Fibroblast of skin of left biceps (primary cell): ENCODE measurements around the gene LILRB1.
"Not testable (repeated sequence)": the region's sequence is repeated elsewhere in the genome, so short reads cannot be mapped to it uniquely, and the experiment has no call there.

Source experiments
- DNase-seq, 2 experiments: peaks; one replicate each; pipeline ENCODE4 v3.0.0-alpha.2; 2013; ENCODE audit warnings: low read depth in 2 of 2

The LILRB1 gene

GRCh38 chr19:54624934-54625730 lies 5.2 kb upstream of the LILRB1 start:
- DNase-seq = not testable (repeated sequence)

- no peak for DNase-seq
Measured at GRCh38 chr19:54626757-54627156, 3.5 kb upstream of the LILRB1 start.

DNA sequence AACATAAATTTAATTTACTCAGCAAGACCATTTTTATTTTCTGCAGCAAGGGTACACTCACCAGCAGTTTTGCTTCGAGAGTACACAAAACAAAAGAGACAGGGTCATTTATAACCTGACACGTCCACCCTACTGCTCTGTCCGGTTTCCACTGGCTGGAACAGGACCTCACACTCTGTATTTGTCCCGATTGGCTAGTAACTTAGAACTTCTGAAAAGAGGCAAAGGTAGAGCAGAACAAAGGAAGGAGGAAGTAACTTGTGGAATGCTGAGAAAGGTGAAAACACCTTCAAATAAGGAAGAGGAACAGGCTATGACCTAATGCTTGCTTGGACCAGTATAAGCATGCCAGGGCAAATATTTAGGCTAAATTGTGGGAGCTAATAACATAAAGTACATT lies 2.4 kb upstream of the LILRB1 start:
- not testable (repeated sequence) for DNase-seq

DNA sequence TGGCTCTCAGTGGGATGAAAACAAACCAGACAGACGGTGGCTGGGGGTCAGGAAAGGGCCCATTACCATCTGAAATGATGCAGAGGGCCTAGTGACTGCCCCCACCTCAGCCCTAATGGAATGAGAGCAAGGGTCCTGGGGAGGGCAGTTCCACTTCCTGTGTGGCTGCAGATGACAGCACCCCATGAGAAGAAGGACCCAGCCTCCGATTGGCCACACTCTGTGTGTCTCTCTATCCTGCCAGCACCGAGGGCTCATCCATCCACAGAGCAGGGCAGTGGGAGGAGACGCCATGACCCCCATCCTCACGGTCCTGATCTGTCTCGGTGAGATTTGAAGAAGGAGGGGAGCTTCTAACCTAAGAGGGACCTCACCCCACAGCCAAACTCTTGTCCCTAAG lies 498 bp downstream of the LILRB1 start:
- DNase-seq = no peak

- DNase-seq = not testable (repeated sequence)
Measured at GRCh38 chr19:54631489-54632337, 1.4 kb downstream of the LILRB1 start.

DNA sequence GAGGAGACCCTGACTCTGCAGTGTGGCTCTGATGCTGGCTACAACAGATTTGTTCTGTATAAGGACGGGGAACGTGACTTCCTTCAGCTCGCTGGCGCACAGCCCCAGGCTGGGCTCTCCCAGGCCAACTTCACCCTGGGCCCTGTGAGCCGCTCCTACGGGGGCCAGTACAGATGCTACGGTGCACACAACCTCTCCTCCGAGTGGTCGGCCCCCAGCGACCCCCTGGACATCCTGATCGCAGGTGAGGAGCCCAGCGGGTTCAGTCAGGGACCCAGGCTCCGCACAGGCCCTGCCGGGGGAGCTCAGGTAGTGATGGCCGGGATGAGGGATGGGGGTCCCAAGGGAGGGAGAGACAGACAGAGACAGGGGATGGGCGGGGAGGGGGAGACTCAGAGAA lies 2.2 kb downstream of the LILRB1 start:
- DNase-seq = not testable (repeated sequence)

DNA sequence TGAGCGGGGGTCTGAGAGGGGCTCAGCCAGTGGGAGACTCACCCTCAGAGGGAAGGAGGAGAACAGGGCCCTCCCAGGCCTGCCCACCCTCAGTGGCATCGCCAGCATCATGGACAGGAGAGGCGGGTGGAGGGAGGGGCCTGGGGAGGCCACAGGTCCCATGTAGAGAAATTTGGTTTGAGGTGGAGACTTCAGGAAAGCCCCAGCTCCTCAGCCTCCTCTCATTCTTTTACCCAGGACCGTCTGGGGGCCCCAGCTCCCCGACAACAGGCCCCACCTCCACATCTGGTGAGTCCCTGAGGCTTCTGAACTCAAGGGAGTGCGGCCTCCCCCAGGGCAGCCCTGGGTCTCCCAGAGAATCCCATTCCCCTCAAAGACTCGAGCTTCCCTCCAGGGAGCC lies 3.1 kb downstream of the LILRB1 start:
- no peak for DNase-seq

GRCh38 chr19:54636081-54636480 lies 5.8 kb downstream of the LILRB1 start:
- not testable (repeated sequence) for DNase-seq

- no peak for DNase-seq
Measured at GRCh38 chr19:54638683-54639082, 8.4 kb downstream of the LILRB1 start.

DNA sequence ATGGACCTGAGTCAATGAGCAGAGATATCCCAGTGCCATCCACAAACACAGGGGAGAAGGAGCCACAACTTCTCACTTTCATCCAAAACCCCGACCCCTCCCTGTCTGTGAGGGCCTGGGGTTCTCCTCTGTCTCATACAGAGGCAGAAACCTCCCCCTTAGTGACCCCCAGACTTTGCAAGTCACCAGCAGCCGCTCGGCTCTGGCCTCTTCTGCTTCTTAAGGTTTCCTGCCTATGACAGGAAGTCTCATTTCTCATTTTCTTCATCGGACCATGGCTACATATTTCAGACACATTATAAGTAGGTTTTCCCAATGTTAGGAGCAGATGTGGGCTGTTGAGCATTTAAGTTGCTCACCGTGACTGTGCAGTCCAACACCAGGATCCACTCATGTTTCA lies 12.7 kb downstream of the LILRB1 start:
- not testable (repeated sequence) for DNase-seq

DNA sequence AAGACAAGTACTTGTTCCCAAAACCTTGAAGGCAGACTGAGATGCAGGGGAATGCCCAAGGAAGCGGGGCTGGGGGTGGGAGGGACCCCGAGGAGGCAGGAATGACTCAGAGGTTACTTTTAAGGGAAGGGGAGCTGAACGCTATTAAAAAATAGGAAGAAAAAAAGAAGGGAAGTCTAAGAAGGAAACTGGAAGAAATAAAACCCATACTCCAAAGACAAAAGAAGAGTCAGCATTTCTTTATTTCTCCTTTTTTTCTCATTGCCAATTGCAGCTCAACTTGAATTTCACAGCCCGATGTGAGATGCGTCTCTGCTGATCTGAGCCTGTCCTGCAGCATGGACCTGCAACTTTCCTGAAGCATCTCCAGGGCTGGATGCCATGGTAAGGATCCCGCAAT lies 13.3 kb downstream of the LILRB1 start:
- not testable (repeated sequence) for DNase-seq

DNA sequence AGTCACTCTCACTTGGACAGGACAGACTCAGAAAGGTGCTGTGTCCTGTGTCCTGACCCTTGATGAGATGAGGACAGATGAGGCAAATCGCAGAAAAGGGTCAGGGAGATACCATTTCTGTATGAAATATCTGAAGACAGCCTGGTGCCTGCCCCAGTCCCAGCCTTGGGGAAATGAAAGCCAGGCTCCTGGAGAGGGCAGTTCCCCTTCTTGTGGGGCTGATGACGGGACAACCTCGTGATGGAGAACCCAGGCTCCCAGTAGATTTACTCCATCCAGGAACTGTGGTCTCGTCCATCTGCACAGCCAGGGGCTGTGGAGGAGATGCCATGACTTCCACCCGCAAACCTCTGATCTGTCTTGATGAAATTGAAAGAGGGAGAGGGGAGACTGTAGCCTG lies 13.8 kb downstream of the LILRB1 start:
- no peak for DNase-seq

GRCh38 chr19:54646331-54646841 lies 16.1 kb downstream of the LILRB1 start:
- no peak for DNase-seq

DNA sequence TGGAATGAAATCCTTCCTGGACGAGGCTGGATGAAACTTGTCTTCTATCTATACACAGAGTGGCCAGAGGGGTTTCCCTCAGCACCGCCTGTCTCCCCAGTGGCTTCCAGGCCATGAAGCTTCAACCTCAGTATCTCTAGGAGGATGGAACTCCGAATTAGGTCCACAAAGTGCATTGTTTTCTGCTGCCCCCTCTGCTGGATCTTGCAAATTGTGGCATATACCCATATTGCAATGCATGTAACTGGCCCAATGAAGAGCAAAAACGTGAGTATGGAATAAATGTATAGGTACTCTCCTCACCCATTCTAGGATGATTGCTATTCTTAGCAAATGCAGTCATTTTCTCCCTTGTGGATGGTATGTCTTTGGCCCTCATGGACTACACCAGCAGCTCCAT lies 17.8 kb downstream of the LILRB1 start:
- DNase-seq = no peak

- no peak for DNase-seq
Measured at GRCh38 chr19:54650108-54650655, 19.9 kb downstream of the LILRB1 start.

- no peak for DNase-seq
Measured at GRCh38 chr19:54653181-54653809, 23.0 kb downstream of the LILRB1 start.

DNA sequence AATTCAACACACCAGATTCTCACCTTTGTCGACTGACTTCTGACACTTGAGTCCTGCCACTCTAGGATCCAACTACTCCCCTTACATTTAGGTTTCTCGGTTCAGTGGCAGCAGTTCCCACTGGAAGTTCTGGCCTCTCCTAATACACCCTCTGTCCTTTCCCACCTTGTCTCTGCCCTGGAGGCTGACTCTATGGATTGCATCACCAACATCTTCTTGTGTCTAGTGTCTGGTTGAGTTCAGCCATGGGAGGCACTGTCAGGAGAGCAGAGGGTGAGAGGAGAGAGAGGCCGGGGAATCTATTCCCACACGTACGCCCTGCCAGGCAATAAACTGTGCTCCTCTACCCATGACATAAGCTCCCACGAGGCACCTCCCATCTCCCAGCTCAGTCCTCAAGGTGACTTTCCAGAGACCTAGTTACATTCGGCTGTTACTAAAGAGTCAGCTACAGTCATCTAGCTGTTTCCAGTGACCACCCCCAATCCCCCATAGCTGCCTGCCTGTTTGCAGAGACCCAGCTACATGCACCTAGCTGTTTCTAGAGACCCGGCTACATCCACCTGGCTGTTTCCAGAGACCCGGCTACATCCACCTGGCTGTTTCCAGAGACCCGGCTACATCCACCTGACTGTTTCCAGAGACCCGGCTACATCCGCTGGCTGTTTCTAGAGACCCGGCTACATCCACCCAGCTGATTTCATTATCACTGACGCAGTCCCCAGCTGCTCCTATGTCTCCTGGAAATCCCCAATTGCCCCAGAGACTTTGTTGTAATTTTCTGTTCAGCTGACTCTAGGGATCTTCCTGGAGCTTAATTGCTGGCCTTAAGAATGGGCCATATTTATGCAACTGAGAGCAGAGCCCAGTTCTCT lies 24.4 kb downstream of the LILRB1 start:
- DNase-seq = no peak

- DNase-seq = no peak
Measured at GRCh38 chr19:54659300-54659699, 29.0 kb downstream of the LILRB1 start.

GRCh38 chr19:54660306-54660705 lies 30.0 kb downstream of the LILRB1 start:
- no peak for DNase-seq

GRCh38 chr19:54660964-54661363 lies 30.7 kb downstream of the LILRB1 start:
- DNase-seq = no peak
